HepG2 (cell line): ENCODE data around the gene SIN3A.

Experiments
- CAMTA2 ChIP-seq: sonication (generic); formaldehyde crosslinking; IDR thresholded peaks from 2 replicates; pipeline ENCODE4 v1.4.0; 2020; ENCODE audit warnings: mild to moderate bottlenecking, missing genetic modification reagents, borderline replicate concordance
- JUN ChIP-seq: sonication (generic); formaldehyde crosslinking; IDR thresholded peaks from 2 replicates; pipeline ENCODE4 v1.4.0; 2020; ENCODE audit warnings: mild to moderate bottlenecking, missing genetic modification reagents
- POLR2AphosphoS2 ChIP-seq: IDR thresholded peaks from 2 replicates; pipeline ENCODE4 v1.6.1; 2011; ENCODE audit warnings: low read depth, low read length, improper control_type of control experiment
- SMARCC2 ChIP-seq: fragments of 450-650 bp; IDR thresholded peaks from 2 replicates; pipeline ENCODE4 v1.6.1; 2017; ENCODE audit warnings: antibody characterized with exemption, mild to moderate bottlenecking
- ZNF557 ChIP-seq: sonication (generic); formaldehyde crosslinking; IDR thresholded peaks from 2 replicates; pipeline ENCODE4 v1.4.0; 2020; ENCODE audit warnings: missing genetic modification reagents
- ZNF773 ChIP-seq: sonication (generic); formaldehyde crosslinking; IDR thresholded peaks from 2 replicates; pipeline ENCODE4 v1.4.0; 2020; ENCODE audit warnings: missing genetic modification reagents, borderline replicate concordance
- ZNF891 ChIP-seq: sonication (generic); formaldehyde crosslinking; IDR thresholded peaks from 2 replicates; pipeline ENCODE4 v1.5.0; 2020; ENCODE audit warnings: mild to moderate bottlenecking, missing genetic modification reagents
- TF ChIP-seq, protein P1 (sequence below): sonication (generic); formaldehyde crosslinking; conservative IDR thresholded peaks from 2 replicates; pipeline ENCODE4 v1.4.0; 2020; ENCODE audit warnings: missing genetic modification reagents
- TF ChIP-seq, protein P2 (sequence below): sonication (generic); formaldehyde crosslinking; IDR thresholded peaks from 2 replicates; pipeline ENCODE4 v1.5.0; 2020; ENCODE audit warnings: mild to moderate bottlenecking, missing genetic modification reagents, moderate library complexity
- TF ChIP-seq, protein P3 (sequence below): sonication (generic); formaldehyde crosslinking; IDR thresholded peaks from 2 replicates; pipeline ENCODE4 v1.4.0; 2020; ENCODE audit warnings: low read depth, mild to moderate bottlenecking, missing genetic modification reagents

DNA sequence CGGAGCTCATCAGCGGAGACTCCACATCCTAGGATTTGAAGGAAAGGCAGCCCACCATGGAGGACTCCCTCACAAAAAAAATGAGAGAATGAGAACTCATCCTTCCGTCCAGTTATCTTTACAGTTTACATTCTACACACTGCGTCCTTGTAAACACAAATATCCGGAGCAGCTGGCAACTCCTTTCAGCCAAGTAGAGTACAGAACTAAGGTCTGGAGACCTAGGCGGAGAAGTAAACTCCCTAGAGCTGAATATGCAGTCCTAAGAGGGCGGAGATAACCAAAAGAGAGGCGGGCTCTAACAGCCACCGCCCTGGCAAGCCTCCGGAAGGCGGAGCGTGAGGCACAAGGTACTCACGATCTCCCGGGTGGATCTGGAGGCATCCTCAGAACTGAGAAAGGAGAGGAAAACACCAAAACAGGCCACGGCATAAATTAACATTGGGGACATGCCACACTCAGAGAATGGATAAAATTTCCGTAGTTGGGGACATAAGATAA lies 924 bp upstream of the SIN3A start:
- no peak for TF ChIP-seq POLR2AphosphoS2
- TF ChIP-seq, protein P1, sequence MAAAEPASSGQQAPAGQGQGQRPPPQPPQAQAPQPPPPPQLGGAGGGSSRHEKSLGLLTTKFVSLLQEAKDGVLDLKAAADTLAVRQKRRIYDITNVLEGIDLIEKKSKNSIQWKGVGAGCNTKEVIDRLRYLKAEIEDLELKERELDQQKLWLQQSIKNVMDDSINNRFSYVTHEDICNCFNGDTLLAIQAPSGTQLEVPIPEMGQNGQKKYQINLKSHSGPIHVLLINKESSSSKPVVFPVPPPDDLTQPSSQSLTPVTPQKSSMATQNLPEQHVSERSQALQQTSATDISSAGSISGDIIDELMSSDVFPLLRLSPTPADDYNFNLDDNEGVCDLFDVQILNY (CRISPR knock-in tag), result no peak
- no peak for TF ChIP-seq ZNF773 (CRISPR knock-in tag)
- TF ChIP-seq, protein P2, sequence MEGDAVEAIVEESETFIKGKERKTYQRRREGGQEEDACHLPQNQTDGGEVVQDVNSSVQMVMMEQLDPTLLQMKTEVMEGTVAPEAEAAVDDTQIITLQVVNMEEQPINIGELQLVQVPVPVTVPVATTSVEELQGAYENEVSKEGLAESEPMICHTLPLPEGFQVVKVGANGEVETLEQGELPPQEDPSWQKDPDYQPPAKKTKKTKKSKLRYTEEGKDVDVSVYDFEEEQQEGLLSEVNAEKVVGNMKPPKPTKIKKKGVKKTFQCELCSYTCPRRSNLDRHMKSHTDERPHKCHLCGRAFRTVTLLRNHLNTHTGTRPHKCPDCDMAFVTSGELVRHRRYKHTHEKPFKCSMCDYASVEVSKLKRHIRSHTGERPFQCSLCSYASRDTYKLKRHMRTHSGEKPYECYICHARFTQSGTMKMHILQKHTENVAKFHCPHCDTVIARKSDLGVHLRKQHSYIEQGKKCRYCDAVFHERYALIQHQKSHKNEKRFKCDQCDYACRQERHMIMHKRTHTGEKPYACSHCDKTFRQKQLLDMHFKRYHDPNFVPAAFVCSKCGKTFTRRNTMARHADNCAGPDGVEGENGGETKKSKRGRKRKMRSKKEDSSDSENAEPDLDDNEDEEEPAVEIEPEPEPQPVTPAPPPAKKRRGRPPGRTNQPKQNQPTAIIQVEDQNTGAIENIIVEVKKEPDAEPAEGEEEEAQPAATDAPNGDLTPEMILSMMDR (CRISPR knock-in tag), result no peak
- TF ChIP-seq ZNF557, result no peak
- no peak for TF ChIP-seq ZNF891 (CRISPR knock-in tag)
- TF ChIP-seq SMARCC2, result no peak
- TF ChIP-seq CAMTA2, result no peak
- no peak for TF ChIP-seq JUN (CRISPR knock-in tag)
- TF ChIP-seq, protein P3, sequence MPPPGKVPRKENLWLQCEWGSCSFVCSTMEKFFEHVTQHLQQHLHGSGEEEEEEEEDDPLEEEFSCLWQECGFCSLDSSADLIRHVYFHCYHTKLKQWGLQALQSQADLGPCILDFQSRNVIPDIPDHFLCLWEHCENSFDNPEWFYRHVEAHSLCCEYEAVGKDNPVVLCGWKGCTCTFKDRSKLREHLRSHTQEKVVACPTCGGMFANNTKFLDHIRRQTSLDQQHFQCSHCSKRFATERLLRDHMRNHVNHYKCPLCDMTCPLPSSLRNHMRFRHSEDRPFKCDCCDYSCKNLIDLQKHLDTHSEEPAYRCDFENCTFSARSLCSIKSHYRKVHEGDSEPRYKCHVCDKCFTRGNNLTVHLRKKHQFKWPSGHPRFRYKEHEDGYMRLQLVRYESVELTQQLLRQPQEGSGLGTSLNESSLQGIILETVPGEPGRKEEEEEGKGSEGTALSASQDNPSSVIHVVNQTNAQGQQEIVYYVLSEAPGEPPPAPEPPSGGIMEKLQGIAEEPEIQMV (CRISPR knock-in tag), result no peak; the same call in 1 of the 2 replicates
